Measurements from ENCODE around the gene ABHD6. TPM values are rescaled to one million over a fixed set of nuclear protein-coding genes. Genes with fewer than 3 reads are reported as not detected.

ABHD6 gene
- total RNA-seq, 1 experiment from 2014 or later: 12.7 TPM

DNA sequence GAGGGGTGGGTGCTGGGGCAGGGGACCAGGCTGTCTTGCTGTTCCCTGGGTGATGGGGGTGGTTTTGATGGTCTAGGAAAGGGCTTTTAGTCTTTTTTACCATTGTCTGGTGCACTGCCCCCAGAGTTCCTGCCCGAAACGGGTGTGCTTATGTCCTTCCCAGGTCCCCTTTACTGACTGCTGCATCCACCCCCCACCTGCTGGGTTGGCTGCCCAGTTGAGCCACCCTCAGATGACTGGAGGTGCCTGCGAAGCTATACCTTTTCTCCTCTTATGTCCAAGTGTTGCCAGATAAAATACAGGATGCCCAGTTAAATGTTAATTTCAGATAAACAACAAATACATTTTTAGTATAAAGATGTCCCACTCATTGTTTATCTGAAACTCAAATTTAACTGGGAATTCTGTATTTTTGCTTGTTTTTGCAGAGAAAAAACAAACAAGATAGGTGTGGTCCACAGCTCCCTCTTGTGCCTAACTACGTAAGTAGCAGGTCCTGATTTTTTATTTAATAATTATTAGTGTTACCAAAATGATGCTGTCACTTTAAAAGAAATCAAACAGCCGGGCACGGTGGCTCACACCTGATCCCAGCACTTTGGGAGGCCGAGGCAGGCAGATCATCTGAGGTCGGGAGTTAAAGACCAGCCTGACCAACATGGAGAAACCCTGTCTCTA, 62.4 kb downstream of the ABHD6 start:
- no peaks in the 10 kb centered on the region for H3K4me1 ChIP-seq (ENCODE audit: control insufficient read depth in 1 of 2, insufficient read depth in 2 of 2, low read length in 2 of 2)
- DNase-seq (ENCODE audit: low read depth, low spot score): no peak
- H3K36me3 ChIP-seq (ENCODE audit: control insufficient read depth in 1 of 2, insufficient read depth in 2 of 2, low read length in 2 of 2): no peaks in the 10 kb centered on the region
- no peaks in the 10 kb centered on the region for H4K20me1 ChIP-seq (ENCODE audit: insufficient read depth)
- ChIA-PET CTCF (interaction anchor here (0.8 to 8.2 kb wide), 9 partner anchors 8 to 338 kb away, joined by 3 to 116 read pairs (median 5); no protein-coding TSS in a partner anchor), RAD21 (ENCODE audit: low non-redundant PET in 1 of 2, low total read pairs in 2 of 2, uncharacterized antibody in 2 of 2, unreplicated experiment in 2 of 2) (interaction anchor here (0.7 to 2.4 kb wide), 5 partner anchors 28 to 122 kb away, joined by 3 to 25 read pairs (median 4); no protein-coding TSS in a partner anchor), POLR2A (interaction anchor here (1.2 kb wide), 1 partner anchor 112 kb away, joined by 3 read pairs; no protein-coding TSS in a partner anchor)
- H3K9me3 ChIP-seq (ENCODE audit: control insufficient read depth in 1 of 2, insufficient read depth in 1 of 2, low read depth in 1 of 2, low read length in 2 of 2): no peaks in the 10 kb centered on the region
- H3K27me3 ChIP-seq (ENCODE audit: insufficient read depth, low read length): no peaks in the 10 kb centered on the region
- H2AFZ ChIP-seq (ENCODE audit: low read depth, low read length, poor library complexity, severe bottlenecking): no peak overlapping the region
- intact Hi-C loops (cut with micrococcal nuclease): loop anchor here (1.0 to 10.0 kb wide), 2 partner anchors 113 to 335 kb away; no protein-coding TSS in a partner anchor
- TF ChIP-seq, protein P1, sequence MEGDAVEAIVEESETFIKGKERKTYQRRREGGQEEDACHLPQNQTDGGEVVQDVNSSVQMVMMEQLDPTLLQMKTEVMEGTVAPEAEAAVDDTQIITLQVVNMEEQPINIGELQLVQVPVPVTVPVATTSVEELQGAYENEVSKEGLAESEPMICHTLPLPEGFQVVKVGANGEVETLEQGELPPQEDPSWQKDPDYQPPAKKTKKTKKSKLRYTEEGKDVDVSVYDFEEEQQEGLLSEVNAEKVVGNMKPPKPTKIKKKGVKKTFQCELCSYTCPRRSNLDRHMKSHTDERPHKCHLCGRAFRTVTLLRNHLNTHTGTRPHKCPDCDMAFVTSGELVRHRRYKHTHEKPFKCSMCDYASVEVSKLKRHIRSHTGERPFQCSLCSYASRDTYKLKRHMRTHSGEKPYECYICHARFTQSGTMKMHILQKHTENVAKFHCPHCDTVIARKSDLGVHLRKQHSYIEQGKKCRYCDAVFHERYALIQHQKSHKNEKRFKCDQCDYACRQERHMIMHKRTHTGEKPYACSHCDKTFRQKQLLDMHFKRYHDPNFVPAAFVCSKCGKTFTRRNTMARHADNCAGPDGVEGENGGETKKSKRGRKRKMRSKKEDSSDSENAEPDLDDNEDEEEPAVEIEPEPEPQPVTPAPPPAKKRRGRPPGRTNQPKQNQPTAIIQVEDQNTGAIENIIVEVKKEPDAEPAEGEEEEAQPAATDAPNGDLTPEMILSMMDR (IDR thresholded peaks at IDR 0.05 in 2 of 3, conservative IDR thresholded peaks at IDR 0.05 in 1 of 3; ENCODE audit: borderline replicate concordance in 1 of 3, insufficient read depth in 1 of 3, low read depth in 2 of 3, low read length in 2 of 3): peak; percentile 52 to 93 (median 64)
- TF ChIP-seq RAD21 (IDR thresholded peaks at IDR 0.05; ENCODE audit: low read depth) (peak; percentile 93), POLR2AphosphoS5 (IDR thresholded peaks at IDR 0.05; ENCODE audit: low read depth, low read length) (no peak)
- no peak overlapping the region for H3K27ac ChIP-seq (ENCODE audit: low read depth, low read length)
- no peak overlapping the region for H3K9ac ChIP-seq (ENCODE audit: low read length)
- peak; percentile 79 for ATAC-seq
- H3K9me2 ChIP-seq (ENCODE audit: insufficient read depth): no peaks in the 10 kb centered on the region
- no peaks in the 10 kb centered on the region for H3K79me2 ChIP-seq (ENCODE audit: insufficient read depth, low read length)
- BruUV-seq (replicated peaks): no TSS peak
- H3K4me2 ChIP-seq (ENCODE audit: low read length): peak overlapping the region; percentile 28; the same call in 1 of the 2 replicates
- no peak overlapping the region for H3K4me3 ChIP-seq (replicated peaks in 1 of 2; ENCODE audit: low read depth in 1 of 2, low read length in 2 of 2)
